Type B pancreatic cell (in vitro differentiated cells): ENCODE measurements around the gene SPON1. TPM values are rescaled to one million over a fixed set of nuclear protein-coding genes. Genes with fewer than 3 reads are reported as not detected.
"Not testable (repeated sequence)": the region's sequence is repeated elsewhere in the genome, so short reads cannot be mapped to it uniquely, and the experiment has no call there.

ENCODE experiments used
- DNase-seq: peaks from one replicate; pipeline ENCODE4 v3.0.0; 2021; ENCODE audit warnings: mixed read lengths; ENCODE audit not compliant: unreplicated experiment; ENCODE audit errors: extremely low spot score
- H3K27ac Mint-ChIP-seq: 2 replicates; pipeline ENCODE4 v1.8.0; 2021; ENCODE audit warnings: mild to moderate bottlenecking, mixed read lengths
- H3K27me3 Mint-ChIP-seq: 2 replicates; pipeline ENCODE4 v1.8.0; 2021; ENCODE audit warnings: mixed read lengths
- H3K36me3 Mint-ChIP-seq: 2 replicates; pipeline ENCODE4 v1.8.0; 2021; ENCODE audit warnings: mixed read lengths
- H3K4me1 Mint-ChIP-seq: one replicate; pipeline ENCODE4 v1.8.0; 2021; ENCODE audit warnings: mixed read lengths; ENCODE audit not compliant: unreplicated experiment
- H3K4me3 Mint-ChIP-seq: 2 replicates; pipeline ENCODE4 v1.8.0; 2021; ENCODE audit warnings: mild to moderate bottlenecking, mixed read lengths
- H3K9me3 Mint-ChIP-seq: 2 replicates; pipeline ENCODE4 v1.8.0; 2021; ENCODE audit warnings: mixed read lengths
- total RNA-seq: library from RNA; stranded (reverse); gene quantifications from 2 replicates; pipeline ENCODE4 v1.2.1, GENCODE V29; 2021; ENCODE audit warnings: low replicate concordance
- TF ChIP-seq, protein P1 (sequence below): fragments of 200-600 bp; sonication (generic); conservative IDR thresholded peaks from 2 replicates; pipeline ENCODE4 v1.5.0; 2021; ENCODE audit warnings: antibody characterized with exemption, mild to moderate bottlenecking

Gene SPON1
- total RNA-seq, 1 donor from 2014 or later = 31.7 TPM

- no peak for DNase-seq
- Mint-ChIP-seq H3K27ac (peak overlapping the region; percentile 65), H3K9me3 (no peaks in the 10 kb centered on the region), H3K36me3 (peaks cover 25% of the 10 kb centered on the region), H3K27me3 (no peaks in the 10 kb centered on the region), H3K4me1 (no peaks in the 10 kb centered on the region), H3K4me3 (no peak overlapping the region)
- TF ChIP-seq, protein P1, sequence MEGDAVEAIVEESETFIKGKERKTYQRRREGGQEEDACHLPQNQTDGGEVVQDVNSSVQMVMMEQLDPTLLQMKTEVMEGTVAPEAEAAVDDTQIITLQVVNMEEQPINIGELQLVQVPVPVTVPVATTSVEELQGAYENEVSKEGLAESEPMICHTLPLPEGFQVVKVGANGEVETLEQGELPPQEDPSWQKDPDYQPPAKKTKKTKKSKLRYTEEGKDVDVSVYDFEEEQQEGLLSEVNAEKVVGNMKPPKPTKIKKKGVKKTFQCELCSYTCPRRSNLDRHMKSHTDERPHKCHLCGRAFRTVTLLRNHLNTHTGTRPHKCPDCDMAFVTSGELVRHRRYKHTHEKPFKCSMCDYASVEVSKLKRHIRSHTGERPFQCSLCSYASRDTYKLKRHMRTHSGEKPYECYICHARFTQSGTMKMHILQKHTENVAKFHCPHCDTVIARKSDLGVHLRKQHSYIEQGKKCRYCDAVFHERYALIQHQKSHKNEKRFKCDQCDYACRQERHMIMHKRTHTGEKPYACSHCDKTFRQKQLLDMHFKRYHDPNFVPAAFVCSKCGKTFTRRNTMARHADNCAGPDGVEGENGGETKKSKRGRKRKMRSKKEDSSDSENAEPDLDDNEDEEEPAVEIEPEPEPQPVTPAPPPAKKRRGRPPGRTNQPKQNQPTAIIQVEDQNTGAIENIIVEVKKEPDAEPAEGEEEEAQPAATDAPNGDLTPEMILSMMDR = no peak
These were observed 305.5 kb downstream of the SPON1 start for GRCh38 chr11:14267861-14268635.

DNA sequence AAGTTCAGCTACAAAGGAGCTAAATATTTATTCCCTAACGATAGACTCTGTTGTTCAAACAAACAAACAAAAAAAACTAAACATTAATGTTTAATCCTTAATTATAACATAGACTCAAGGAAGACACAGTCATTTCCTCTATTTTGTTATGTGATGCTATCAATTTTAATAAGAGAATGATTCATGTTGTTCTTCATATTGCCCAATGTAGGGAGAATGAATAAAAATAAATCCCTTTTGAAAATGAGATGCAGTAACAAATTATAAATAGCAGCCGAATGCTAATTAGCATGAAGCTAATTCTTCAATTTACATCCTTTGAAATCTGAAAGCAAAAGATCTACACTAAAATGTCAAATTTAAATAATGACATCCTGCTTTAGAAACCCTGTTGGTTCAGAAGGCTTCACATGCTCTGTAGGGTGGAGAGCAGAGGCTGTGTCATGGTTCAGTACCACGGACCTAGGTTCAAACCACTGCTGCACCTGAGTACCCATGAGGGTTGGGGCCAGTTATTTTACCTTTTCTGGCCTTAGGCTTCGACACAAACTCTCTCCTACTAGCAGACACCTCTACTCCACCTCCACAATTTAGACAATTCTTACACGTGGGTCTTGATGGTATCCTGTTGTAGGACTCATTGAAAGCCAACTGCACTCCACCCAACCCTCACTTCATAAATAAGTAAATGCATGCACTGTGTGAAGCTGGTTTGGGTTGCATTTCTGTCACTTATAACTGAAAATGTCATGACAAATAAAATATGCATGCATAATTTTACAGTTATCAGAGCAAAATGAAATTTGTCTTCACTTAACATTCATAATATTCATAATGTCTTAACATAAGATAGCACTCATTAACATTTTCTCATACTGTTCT, 307.4 kb downstream of the SPON1 start:
- TF ChIP-seq, protein P1 = no peak
- Mint-ChIP-seq H3K4me3 (no peak overlapping the region), H3K27ac (no peak overlapping the region), H3K36me3 (peaks cover 21% of the 10 kb centered on the region), H3K9me3 (no peaks in the 10 kb centered on the region), H3K27me3 (no peaks in the 10 kb centered on the region), H3K4me1 (peaks cover under 1% of the 10 kb centered on the region)
- DNase-seq = no peak

- Mint-ChIP-seq H3K27ac (no peak overlapping the region), H3K27me3 (no peaks in the 10 kb centered on the region), H3K4me1 (peaks cover 6% of the 10 kb centered on the region), H3K4me3 (no peak overlapping the region), H3K9me3 (no peaks in the 10 kb centered on the region), H3K36me3 (peaks cover 24% of the 10 kb centered on the region)
- TF ChIP-seq, protein P1 = no peak
- DNase-seq = no peak
These were observed 308.4 kb downstream of the SPON1 start for GRCh38 chr11:14270690-14271542.

- Mint-ChIP-seq H3K4me1 (peaks cover 6% of the 10 kb centered on the region), H3K27ac (no peak overlapping the region), H3K9me3 (no peaks in the 10 kb centered on the region), H3K27me3 (no peaks in the 10 kb centered on the region), H3K4me3 (no peak overlapping the region), H3K36me3 (peaks cover 14% of the 10 kb centered on the region)
- no peak for DNase-seq
- TF ChIP-seq, protein P1 = no peak
These were observed 311.4 kb downstream of the SPON1 start for GRCh38 chr11:14273895-14274294.

DNA sequence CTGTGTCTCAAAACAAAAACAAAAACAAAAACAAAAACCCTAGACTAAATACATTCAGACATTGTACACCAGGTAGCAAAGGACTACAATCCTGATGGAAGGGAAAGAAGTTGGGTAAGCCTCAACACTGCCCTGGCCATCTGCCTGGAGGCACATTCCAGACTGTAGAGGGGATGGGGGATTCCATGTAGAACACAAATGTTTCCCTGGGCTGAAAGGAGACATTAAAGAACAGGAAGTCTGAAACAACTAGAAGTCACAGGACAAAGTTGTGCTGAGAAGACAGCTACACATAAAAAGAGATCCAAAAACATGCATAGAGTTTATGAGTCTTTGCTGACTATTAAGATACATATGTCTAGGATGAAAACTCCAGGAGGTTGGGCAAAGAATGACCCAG, 312.6 kb downstream of the SPON1 start:
- no peaks in the 10 kb centered on the region for H3K9me3 Mint-ChIP-seq
- H3K27me3 Mint-ChIP-seq = no peaks in the 10 kb centered on the region
- DNase-seq = no peak
- H3K4me1 Mint-ChIP-seq = peaks cover 6% of the 10 kb centered on the region
- peaks cover 17% of the 10 kb centered on the region for H3K36me3 Mint-ChIP-seq
- H3K4me3 Mint-ChIP-seq = no peak overlapping the region
- TF ChIP-seq, protein P1 = no peak
- H3K27ac Mint-ChIP-seq = no peak overlapping the region

- H3K4me3 Mint-ChIP-seq, H3K27ac Mint-ChIP-seq, H3K4me1 Mint-ChIP-seq, DNase-seq, H3K9me3 Mint-ChIP-seq, H3K27me3 Mint-ChIP-seq: not testable (repeated sequence)
- peaks cover 19% of the 10 kb centered on the region for H3K36me3 Mint-ChIP-seq
These were observed 316.3 kb downstream of the SPON1 start for GRCh38 chr11:14278869-14279268.
